LoVo (cell line): ENCODE measurements around the gene SZT2.
"Not testable (repeated sequence)": the region's sequence is repeated elsewhere in the genome, so short reads cannot be mapped to it uniquely, and the experiment has no call there.

Source experiments
- DNase-seq: peaks from one replicate; pipeline ENCODE4 v3.0.0-alpha.2; 2016; ENCODE audit warnings: low spot score

SZT2 gene

GRCh38 chr1:43363283-43363934 is 26.3 kb upstream of the SZT2 start:
- DNase-seq = no peak

GRCh38 chr1:43363935-43364525 is 25.7 kb upstream of the SZT2 start:
- DNase-seq = no peak

- no peak for DNase-seq
Measured at GRCh38 chr1:43365678-43366077, 24.0 kb upstream of the SZT2 start.

DNA sequence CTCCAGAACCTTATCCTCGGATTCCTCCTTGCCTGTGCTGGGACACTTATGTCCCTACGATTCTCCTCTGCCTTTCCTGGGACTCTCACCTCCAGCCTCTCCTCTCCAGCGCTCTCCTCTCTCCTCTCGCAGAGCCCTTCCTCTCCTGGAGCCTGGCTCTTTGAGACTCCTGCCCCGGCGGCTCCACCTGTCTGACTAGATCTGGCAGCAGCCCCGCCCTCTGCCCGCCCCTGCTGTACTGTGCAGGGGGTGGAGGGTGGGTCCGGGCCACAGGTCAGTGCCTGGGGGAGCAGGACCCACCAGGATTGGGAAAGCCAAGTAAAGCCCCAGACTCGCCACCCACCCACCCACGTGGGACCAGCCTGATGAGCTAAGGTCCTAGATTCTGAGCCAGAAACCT is 23.5 kb upstream of the SZT2 start:
- DNase-seq = peak; percentile 62

DNA sequence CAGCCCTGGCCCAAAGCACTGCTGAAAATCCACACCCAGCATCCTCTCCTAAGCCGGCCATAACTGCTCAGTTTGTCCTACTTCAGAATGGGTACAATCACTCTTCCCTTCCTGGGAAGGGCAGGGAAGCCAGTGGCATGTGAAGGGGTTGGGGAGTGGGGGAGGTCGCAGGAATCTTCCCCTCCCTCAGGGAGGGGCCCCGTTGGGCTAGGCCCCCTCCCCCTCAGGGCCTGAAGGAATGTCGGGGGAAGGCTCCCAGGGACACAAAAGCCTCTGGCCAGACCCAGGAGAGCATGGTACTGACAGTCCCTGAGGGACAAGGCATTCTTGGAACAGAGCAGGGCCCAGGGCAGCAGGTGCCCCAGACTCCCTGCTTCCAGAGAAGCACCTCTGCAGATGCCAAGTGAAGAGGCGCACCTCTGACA is 23.1 kb upstream of the SZT2 start:
- DNase-seq = no peak

DNA sequence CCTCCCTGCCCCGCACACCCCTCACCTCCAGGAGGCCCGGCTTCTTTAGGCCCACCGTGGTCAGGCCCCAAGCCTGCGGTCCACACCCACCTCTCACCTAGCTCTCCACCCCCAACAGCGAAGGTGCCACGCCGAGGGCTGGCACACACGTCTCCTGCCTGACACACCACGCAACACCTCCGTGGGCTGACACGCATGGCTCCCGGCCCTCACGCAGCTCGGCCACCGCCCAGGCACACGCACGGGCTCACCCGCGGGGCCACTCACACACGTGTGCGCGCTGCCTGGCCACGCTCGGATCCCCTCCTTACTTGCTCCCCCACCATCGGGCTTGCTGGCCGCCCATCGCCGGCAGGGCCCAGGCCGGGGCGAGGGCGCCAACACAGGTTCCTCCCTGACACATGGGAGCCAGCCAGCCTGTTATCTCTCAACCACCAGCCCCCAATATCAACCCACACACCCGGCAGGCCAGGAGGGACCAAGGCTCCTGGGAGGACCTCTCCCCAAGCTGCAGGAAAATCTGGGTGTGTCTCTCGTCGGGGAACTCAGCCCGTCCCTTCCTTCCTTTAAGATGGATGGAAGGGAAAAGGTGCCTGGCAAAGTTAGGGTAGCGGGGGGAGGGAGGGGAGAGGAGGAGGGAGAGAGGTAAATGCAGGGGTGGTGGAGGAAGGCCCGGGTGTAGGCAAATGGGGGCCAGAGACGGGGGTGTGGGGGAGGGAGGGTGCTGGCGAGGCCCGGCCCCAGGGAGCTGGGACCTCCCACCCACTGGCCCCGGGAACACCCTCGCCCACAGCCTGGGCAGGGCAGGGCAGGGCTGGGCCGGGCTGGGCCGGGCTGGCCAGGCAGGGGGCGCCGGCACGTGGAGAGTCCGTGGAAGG is 22.4 kb upstream of the SZT2 start:
- no peak for DNase-seq

GRCh38 chr1:43367904-43368645 is 21.6 kb upstream of the SZT2 start, which contains the start of gene ELOVL1:
ELOVL1 (minus strand) TSS chr1:43368011; CDS start chr1:43365609, 2,402 bp downstream.
- DNase-seq = peak; percentile 91

DNA sequence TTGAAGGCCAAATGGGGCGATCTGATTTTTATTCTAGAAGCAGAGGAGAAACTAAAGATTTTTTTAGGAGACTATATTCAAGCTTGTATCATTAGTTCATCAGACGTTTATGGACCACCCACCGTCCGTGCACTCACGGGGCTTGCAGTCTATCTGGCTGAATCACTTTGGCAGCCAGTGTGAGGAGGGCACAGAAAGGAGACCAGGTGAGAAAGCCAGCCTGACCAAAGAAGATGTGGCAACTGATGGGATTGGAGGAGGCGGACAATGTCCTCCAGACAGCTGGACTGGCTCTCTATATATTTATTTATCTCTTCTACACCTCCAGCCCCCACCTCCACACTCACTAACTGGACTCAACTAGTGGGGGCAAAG is 21.1 kb upstream of the SZT2 start:
- peak; percentile 32 for DNase-seq

DNA sequence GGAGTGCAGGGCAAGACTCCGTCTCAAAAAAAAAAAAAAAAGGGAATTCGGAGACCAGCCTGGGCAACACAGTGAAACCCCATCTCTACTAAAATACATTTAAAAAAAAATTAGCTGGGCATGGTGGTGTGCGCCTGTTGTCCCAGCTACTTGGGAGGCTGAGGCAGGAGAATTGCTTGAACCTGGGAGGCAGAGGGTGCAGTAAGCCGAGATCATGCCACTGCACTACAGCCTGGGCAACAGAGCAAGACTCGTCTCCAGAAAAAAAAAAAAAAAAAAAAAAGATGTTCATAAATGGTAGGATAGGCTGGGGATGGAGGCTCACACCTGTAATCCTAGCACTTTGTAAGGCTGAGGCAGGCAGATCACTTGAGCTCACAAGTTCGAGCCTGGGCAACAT is 19.9 kb upstream of the SZT2 start:
- not testable (repeated sequence) for DNase-seq

DNA sequence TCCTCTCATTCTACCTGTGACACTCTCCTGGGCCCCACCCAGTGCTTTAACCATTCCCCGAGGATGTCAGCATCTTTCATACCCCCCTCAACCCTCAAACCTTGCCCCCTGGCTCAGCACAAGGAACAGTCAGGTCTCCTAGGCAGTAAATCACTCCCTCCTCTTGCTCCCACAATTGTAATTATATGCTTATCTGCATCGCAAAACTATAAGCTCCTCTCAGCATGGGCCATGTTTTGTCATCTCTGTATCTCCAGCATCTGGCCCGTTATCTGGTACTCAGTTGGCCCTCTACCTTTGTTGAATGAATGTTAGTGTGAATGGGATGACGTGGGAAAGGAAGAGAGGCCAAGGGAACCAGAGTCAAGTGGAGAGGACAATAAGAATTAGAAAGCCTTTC is 19.1 kb upstream of the SZT2 start:
- no peak for DNase-seq

GRCh38 chr1:43372172-43372571 is 17.5 kb upstream of the SZT2 start:
- DNase-seq = peak; percentile 37

DNA sequence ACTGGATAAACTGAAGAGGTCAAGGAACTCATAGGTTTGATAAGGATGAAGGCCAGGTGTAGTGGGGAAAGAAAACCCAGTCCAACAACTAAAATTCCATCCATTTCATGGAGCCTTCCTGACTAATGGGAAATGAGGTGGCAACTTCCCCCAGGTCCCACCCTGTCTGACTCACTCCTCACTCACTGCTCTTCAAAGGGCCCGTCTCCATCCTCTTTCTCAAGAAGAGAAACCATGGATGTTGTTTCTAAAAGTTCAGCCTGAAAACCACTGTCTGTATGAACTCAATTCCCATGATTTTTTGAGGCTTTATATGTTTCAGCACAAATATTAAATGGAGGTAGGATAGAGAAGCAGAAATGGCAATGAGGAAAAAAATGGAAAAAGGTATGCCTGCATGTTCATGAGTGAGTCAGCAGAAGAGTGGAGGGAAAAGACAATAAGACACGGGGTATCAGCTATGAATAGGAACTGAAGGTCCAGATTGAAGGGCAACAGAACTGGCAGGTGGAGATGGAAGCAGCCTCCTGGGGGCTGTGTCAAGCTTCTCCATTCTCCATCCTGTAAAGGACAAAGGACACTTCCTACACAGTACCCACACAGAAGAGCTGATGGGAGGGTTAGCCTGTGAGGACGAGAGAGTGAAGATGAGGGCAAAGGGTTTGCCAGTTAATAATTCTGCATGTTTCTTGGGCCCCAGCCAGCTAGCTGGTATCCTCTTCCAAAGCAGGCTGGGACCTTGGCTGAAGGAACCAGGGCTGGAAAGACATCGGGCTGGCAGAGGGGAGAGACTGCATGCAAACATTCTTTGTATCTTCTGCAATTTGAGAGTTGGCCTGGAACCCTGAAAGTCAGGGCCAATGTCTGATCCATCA is 16.4 kb upstream of the SZT2 start:
- DNase-seq = peak; percentile 88

DNA sequence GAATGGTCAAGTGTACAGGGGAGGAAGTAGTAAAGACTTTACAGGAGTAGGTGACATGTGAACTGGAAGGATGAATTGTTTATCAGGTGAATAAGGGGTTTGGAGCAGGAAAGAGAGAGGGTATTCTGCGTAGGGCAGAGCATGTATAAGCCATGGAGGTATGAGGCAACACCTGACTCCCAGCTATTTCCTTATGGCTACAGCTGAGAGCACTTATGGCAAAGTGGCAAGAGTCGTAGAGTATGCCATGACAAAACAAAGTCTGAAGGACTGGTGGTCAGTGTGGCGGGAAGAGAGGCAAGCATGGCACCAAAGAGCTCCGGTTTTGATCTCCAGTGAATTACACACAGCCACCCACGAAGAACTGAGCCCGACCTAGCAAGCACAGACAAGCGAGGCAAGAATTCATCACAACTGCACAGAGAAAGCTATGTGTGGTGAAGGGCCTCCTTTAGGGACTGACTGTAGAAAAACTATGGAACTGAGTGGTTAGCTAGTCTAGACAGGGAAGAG is 12.9 kb upstream of the SZT2 start:
- no peak for DNase-seq

DNA sequence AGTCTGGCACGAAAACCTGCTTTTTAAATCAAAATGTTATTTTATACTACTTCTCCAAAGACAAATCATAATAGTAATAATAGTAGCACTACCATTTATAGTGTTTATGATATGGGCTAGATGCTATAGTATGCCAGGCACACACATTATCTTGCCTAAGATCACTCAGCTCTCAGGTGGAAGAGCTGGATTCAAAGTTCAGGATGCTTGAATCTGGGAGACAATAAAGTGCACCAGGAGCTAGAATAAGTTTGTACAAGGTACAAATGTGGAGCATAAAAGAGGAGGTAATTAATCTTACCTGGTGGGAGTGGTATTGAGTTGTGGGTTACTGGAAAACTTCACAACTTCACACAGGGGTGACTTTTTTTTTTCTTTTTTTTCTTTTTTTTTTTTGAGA is 11.9 kb upstream of the SZT2 start:
- DNase-seq = no peak

DNA sequence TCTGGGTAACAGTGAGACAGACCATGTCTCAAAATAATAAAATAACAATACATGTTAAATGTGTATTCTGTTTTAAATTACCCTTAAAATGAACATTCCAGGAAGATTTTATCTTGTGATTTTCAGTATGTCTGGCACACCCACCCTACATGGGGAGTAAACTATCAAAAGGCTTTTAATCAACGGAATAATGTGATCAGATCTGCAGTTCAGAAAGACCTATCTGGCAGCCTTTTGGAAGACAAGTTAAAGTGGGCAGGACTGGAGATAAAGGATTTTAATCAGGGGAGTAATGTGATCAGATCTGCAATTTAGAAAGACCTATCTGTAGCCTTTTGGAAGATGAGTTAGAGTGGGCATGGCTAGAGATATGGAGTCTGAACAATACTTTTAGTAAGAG is 10.2 kb upstream of the SZT2 start:
- no peak for DNase-seq

DNA sequence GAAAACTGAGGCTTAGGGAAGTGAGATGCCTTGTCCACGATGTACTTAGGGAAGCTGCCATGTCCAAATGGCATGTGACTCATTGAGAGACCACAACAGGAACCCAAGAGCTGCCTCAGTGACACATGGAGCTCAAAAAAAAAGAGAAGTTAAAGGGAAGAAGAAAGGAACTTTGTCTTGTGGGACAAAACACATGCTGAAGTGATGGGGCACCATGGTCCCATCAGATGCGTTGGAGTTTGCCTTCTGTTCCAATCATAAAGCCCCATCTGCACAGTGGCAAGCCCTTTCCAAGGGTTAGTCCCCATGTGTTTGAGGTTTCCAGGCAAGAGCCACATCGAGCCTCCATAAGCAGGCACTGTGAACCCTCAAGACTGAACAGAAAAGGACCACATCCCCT is 8.1 kb upstream of the SZT2 start:
- no peak for DNase-seq

DNA sequence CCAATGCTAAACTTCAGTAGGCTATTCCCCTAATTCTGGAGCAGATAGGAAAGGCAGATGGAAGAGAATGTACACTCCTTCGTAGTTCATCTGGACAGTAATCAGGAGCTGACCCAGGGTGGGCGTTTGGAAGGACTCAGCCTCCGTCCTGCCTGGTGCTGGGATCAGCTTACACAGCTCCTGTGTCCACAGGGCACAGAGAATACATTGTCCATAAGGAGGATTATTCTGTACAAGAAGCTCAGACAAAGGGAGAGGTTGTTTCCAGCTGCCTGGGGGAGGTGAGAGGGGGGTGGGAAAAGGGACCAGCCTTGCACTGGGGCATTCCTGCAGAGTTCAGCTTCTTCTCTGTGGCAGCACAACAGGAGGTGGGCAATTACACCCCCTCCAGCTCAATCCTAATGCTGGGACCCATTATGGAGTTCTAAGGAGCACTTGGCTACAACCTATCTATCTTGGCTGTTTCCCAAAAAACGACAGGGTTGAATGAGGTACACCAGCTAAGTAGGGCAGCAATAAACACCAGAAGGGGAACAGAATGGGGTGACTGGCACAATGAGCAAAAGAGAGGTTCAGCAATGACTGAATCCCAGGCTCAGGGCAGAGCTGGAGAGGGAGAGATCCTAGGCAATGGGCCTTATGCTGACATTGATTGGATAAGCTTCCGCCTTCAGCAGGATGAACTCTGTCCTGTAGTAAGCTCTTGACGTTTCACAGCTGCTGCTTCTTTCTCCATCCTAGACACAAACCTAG is 7.5 kb upstream of the SZT2 start:
- no peak for DNase-seq

DNA sequence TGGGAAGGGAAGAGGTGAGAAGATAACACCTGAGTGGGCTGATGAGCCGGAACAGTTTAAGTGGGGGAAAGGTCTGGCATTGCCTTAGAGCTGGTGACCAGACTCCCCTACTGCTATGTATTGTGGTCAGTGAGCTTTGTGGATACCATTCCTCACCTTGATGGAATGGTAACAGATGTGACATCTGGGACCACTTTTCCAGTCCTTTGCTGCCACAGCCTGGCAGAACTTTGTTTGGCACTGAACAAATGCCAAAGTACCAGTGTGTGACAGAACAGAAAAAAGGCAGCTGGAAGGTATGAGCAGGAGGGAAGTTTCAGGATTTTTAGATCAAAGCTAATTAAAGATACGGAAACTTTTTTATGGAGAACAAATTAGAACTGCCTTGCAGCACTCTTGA is 6.2 kb upstream of the SZT2 start:
- no peak for DNase-seq

DNA sequence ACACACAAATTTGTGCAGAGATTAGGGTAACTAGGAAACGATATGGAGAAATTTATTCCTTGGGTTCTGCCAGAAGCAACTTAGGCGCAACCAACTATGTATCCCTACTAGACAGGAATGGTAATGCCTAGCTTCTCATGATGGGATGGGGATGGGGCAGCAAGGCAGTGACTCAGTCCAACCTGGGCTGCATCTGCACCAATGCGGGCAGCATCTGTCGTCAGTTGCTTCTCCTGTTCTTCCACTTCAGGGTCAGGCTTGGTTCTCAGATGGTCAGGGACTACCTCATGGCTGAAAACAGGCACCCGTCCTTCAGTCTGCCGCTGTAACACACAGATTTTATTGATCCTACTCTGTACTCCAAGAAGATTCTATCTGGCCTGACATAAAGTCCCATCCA is 3.0 kb upstream of the SZT2 start:
- DNase-seq = no peak

DNA sequence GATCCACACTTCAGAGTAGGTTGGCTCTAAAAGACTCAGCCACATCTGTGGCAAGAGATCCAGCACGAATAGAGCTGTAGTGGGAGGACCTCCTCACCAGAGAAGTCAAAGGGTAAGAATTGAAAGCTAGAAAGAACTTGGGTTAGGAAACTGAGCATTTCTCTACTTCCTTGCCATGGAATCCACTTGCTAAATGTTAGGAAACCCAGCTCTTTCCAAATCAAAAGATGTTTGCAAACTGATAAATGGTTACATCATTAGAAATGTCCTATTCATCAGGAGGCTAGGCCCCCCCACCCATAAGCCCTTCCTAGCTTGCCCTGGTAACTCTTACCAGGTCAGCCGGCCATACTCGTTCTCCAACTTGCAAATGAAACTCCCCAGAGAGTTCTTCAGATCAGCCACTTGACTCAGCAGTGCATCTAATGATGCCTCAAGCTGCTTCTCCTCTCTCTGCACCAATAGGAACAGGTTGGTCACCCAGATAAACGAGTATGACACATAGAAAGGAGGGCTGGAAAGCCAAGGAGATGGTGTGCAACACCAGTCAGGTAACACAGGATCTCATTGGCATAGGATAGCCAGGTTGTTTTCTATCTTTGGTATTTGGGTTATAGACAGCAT is 1.6 kb upstream of the SZT2 start:
- no peak for DNase-seq
